GM19023 (cell line): ENCODE measurements around the gene ACTG2.

Experiments used
- ATAC-seq: cut with Tn5 transposase; IDR thresholded peaks from one replicate; pipeline ENCODE4 v1.9.1; 2021; ENCODE audit warnings: mild to moderate bottlenecking, moderate library complexity; ENCODE audit not compliant: unreplicated experiment

ACTG2 gene

DNA sequence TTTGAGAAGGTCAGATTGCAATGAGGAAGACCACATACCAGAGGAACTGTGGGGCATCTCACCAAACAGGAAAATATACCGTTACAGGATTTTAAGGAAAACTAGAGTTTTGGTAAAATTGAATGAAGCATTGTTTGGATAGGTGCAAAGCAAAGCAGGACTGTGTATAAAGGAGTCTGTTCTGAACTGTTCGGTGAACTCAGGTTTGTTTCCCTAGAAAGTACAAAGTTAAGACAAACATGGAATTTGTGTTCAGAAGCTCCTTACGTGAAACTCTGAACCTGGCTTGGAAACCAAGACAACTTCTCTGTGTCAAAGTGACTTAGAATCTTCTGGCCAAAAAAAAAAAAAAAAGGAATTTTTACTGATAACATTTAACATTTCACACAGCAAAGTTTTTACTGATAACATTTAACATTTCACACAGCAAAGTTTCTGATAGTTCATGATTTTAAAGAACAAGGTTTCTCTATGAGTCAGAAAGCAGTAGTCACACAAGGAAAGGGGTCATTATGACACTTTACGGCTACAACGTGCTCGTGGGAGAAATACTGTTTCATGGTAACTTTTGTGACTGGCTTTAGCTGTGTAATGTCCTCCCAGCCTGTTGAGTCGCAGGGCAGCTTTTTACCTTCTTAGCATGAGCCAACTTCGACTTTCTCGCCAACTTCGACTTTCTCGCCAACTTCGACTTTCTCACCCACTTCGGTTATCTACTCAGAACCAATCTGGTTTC, 70.7 kb downstream of the ACTG2 start:
- ATAC-seq = no peak

DNA sequence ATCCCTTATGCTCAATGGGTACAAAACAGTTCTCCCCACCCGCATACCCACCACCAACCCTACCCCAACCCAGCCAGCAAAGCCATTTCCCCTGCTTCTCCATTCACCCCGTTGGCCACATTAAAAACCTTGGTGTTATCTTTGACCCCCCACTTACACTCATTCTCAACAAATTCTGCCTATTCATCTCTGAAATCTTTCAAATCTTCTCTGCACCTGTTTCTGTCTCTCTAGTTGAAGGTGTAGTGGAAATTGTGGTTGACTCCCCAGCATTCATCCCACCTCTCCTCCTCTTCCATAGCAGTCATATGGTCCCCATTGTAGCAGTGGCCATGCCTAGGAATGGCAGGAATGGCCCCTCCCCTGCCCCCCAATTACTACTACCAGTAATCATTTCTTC, 71.4 kb downstream of the ACTG2 start:
- ATAC-seq = no peak

DNA sequence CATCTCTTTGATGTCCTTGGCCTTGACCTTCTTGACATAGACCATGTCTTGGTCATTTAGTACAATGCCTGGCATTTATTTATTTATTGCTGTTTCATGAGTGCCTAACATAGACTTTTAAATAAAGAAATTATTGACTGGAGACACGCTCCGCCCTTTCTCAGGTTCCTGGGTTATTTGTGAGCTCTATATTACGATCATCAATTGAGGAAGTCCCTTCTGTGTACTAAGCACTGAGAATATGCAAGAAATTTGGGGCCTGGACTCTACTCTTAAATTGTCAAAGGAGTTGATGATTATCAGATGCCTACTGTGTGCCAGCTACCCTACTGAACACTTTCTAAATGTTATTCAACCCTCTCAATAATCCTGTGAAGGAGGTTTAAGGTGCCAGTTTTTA, 72.2 kb downstream of the ACTG2 start:
- no peak for ATAC-seq

DNA sequence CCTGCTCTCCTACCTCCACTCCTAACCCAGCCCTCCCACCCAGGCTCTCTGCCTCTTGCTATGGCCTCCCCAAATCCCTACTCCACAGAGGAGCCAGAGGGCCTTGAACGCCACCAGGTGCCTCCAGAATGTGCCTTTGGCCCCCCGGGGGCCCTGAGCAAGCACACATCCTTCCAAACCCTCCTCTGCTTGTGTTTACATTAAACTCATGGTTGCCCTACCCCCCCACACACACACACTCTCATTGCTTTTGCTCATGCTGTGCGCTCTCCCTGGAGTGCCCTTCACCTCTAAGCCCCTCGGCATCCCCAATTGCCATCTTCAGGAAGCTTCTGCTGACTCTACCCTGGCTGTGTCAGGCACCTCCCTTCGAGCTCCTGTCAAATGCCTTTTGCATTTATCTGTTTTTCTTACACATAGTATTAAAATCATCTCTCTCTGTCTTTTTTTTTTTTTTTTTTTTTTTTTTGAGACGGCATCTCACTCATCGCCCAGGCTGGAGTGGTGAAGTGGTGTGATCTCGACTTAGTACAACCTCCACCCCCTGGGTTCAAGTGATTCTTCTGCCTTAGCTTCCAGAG, 75.6 kb downstream of the ACTG2 start:
- no peak for ATAC-seq

DNA sequence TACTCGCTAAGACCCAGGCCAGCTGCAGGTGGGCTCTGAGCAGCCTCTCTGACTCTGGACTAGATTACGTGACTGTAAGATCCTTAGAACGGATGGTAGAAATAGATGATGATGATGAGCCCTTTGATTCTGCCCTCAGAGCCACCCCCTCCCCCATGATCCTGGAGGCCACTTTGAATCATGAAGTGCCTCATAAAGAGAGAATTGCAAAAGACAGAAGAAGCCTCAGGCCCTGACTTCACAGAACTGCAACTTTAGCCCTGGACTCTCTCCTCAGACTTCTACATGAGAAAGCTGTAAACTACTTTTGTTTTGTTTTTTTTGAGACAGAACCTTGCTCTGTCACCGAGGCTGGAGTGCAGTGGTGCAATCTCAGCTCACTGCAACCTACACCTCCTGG, 76.5 kb downstream of the ACTG2 start:
- no peak for ATAC-seq
